Smooth muscle cell of the brain vasculature (primary cell): ENCODE results near the gene DENND1A.
A peak's percentile ranks its signal among the peaks of the same experiment; 100 is the strongest.

ENCODE experiments used
- DNase-seq: peaks from one replicate; pipeline ENCODE4 v3.0.0-alpha.2; 2012; ENCODE audit warnings: low read depth, low spot score

The DENND1A gene

GRCh38 chr9:123772967-123773366 lies 157.0 kb downstream of the DENND1A start:
- no peak for DNase-seq

GRCh38 chr9:123772374-123772773 lies 157.6 kb downstream of the DENND1A start:
- DNase-seq, result no peak

GRCh38 chr9:123771690-123772089 lies 158.2 kb downstream of the DENND1A start:
- no peak for DNase-seq

GRCh38 chr9:123769719-123770118 lies 160.2 kb downstream of the DENND1A start:
- no peak for DNase-seq

GRCh38 chr9:123763910-123764588 lies 165.9 kb downstream of the DENND1A start:
- DNase-seq, result no peak

- DNase-seq, result no peak
These were observed 167.9 kb downstream of the DENND1A start for GRCh38 chr9:123761905-123762605.

GRCh38 chr9:123757960-123758359 lies 172.0 kb downstream of the DENND1A start:
- DNase-seq, result no peak

- DNase-seq, result no peak
These were observed 172.4 kb downstream of the DENND1A start for GRCh38 chr9:123757547-123757946.

- DNase-seq, result no peak
These were observed 173.3 kb downstream of the DENND1A start for GRCh38 chr9:123756484-123757106.

- no peak for DNase-seq
These were observed 176.2 kb downstream of the DENND1A start for GRCh38 chr9:123753669-123754258.

- no peak for DNase-seq
These were observed 176.9 kb downstream of the DENND1A start for GRCh38 chr9:123753016-123753415.

- DNase-seq, result no peak
These were observed 180.2 kb downstream of the DENND1A start for GRCh38 chr9:123749580-123750202.

GRCh38 chr9:123746765-123747164 lies 183.2 kb downstream of the DENND1A start:
- no peak for DNase-seq

- no peak for DNase-seq
These were observed 184.0 kb downstream of the DENND1A start for GRCh38 chr9:123745933-123746332.

GRCh38 chr9:123745451-123745850 lies 184.5 kb downstream of the DENND1A start:
- no peak for DNase-seq

- no peak for DNase-seq
These were observed 186.2 kb downstream of the DENND1A start for GRCh38 chr9:123743737-123744136.

- peak; percentile 43 for DNase-seq
These were observed 187.7 kb downstream of the DENND1A start for GRCh38 chr9:123742009-123742767.

- DNase-seq, result no peak
These were observed 188.7 kb downstream of the DENND1A start for GRCh38 chr9:123741214-123741613.

GRCh38 chr9:123739902-123740301 lies 190.0 kb downstream of the DENND1A start:
- no peak for DNase-seq

- no peak for DNase-seq
These were observed 190.5 kb downstream of the DENND1A start for GRCh38 chr9:123739387-123739786.

- no peak for DNase-seq
These were observed 191.3 kb downstream of the DENND1A start for GRCh38 chr9:123738648-123739047.
